Effector CD8-positive, alpha-beta T cell (primary cell): Measurements from ENCODE around the gene ITPKB.
A peak's percentile ranks its signal among the peaks of the same experiment; 100 is the strongest.

ENCODE experiments used
- DNase-seq: peaks from one replicate; lab custom pipeline; 2025; lab: John Stamatoyannopoulos, UW

Gene ITPKB

DNA sequence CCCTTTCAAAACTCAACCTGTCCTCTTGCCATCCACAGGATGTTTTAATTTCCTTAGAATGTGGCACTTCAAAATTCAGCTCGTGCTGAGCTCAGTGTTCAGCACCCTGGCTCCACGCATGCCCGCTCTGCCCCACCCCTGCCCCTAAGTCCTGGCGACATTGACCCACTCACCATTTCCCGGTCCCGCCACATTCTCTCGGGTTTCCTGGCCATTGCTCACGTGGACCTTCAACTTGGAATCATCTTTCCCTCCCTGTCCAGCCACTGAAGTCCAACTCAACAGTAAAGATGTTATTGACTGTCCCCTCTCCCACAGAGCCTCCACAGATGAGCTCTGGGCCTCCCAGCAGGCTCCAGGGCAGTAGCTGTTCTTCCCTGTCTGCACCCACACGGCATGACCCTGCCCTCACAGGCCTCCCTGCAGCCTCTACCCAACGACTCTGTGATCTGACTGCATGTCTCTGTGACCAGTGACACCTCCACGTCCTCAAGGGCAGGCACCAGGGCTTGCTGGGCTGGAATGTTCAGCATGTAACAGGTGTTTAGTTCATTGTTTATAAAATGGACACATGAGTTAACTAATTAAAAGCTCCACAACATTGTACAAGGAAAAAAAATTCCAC is 53.8 kb downstream of the ITPKB start:
- no peak for DNase-seq

DNA sequence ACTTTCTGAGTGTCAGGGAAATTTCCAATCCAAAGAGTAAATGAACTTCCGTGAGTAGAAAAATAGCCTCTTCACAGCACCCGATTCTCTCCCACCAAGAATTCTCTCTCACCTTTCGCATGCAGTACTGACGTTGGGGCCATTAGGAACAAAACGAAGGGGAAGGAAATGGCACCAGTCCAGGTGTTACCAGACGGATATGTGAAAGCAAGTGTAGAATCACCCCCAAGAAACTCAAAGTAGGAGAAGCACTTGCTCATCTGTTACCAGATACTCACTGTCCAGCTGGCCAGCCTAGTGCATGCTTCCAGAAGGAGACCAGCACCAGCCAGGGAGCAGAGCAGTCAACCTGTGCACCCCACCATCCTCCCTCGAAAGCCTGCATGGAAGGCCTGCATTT is 55.1 kb downstream of the ITPKB start:
- DNase-seq = no peak

DNA sequence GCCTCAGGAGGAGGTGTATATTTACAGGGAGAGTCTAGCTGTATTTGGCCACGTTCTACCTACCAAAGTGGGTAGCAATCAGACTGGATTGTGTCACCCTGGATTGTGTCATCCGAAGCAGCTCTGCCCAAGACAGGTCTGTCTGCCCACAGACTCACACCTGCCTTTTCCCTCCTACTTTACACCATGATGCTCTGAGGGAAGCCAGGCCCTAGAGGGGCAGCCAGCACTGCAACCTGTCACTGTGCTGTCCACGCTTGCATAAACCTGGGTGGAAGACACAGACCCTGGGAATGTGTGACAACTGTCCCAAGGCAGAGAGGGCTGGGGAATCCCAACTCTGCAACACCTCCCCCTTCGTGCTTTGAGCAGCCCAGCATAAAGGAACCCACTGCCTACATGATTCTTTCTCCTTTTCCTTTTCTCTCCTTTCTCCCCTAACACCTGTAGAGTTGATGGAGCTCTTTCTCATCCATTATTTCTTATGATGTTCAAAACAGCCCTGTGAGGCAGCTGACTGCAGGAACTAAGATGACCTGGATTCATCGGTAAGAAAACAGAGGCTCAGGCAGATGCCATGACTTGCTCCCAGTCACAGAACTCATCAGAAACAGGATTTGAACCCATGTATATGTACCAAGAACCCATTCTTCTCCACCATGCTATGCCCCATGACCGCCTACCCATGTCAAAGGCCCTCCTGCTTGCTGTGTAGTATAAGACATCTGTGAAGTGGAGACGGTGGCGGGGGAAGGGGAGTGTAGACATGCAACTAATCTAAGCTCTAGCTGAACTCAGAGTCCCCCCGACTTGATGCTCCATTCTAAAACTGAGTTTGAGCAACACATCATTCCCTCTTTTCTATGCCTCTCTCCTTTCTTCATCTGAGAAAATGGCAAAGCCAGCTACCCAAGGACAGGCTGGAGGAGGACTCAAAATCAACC is 55.9 kb downstream of the ITPKB start:
- no peak for DNase-seq

DNA sequence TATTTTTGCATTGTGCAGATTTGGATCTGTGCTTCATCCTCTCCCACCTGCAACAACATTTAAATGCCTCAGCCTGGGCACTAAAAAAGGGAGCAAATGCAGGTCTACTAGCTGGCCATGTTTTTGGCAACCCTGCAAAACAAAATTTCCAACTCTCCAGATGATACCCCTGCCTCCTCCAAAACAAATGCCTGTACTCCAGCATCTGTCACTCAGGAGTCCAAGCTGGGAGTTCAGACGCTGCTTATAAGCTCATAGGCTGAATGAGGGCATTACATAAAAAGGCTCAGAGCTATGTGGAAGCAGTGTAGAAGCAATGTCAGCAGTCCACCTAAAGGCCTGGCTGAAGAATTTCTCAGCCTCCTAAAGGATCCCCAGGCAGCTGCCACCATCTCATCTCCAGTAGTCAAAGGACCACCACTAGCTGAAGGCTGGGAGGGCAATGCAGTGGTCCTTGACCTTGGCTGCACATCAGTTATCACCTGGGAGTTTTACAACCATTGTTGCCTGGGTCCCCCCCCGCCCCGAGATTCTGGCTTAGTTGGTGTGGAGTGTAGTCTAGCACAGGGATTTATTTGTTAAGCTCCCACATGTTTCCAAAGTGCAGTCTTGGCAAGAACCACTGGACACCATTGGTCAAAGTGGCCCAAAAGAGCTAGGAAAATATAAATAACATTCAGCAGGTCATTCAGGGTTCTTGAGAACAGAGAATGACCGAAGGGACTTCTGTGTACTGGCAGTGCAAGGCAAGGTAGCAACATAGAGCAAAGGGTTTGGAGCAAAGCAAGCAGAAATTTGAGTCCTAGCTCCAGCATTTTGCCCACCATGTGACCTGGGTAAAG is 57.2 kb downstream of the ITPKB start:
- DNase-seq = no peak

DNA sequence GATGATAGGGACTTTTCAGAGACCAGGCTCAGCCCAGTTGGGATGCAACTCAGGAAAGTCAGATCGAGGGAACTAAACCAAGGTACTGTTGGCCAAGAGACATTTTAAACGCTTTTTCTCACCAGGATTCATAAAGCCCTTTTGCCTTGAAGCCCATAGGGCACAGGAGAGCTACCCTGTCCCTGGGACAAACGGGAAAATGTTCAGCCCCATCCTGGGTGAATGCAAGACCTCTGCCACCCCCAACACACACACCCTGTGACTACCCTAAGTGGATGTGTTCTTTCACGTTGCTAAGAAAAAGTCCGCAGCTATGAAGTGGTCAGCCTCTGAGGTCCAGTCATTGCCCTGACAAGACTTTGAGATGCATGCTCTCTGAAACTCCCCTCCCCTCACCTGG is 58.4 kb downstream of the ITPKB start:
- no peak for DNase-seq

DNA sequence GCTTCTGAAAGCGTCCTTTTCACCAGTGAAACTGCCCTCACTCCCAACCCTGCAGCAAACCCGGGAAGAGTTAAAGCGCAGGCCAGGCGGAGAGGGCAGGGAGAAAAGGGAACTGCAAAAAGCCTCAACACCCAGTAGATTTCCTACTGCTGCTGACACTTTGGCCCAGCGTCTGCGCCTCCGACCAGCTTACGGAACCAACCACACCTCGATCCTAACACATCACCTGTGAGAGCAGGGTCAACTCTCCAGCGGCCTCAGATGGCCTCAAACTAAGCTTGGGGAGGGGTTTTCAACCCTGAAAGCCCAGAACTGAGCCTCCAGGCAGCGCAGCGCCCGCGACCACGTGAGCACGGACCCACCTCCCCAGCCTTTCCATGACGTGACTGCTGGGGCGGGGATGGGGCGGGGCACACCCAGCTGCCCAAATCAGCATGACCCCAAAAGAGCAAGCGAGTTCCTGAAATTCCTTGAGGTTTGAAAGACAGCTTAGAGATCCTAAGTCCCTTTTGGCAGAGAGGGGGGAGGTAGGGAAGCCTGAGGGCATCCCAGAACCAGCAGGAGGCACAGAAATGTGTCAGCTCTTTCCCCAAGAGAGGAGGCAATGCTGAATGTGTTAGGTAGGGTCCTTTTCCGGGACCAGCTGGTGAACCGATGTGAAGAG is 59.1 kb downstream of the ITPKB start:
- DNase-seq = peak; percentile 70

DNA sequence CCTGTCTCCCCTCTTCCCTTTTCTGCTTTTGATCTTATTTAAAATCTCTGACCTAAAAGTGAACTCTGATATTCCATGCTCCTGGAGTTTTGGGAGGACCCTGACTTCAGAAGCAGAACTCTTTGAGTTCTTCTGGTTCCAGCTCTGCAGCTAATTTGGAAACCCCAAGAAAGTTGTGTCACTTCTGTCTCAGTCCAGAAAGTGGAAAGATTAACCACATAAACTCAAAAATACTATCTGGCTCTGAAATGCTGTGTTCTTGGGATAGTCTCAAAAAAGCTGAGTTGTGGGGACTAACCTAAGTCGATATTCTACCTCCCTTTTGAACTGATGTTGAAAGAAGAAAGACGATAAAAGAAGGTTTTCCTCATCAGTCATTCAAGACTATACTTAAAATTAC is 59.8 kb downstream of the ITPKB start:
- no peak for DNase-seq

DNA sequence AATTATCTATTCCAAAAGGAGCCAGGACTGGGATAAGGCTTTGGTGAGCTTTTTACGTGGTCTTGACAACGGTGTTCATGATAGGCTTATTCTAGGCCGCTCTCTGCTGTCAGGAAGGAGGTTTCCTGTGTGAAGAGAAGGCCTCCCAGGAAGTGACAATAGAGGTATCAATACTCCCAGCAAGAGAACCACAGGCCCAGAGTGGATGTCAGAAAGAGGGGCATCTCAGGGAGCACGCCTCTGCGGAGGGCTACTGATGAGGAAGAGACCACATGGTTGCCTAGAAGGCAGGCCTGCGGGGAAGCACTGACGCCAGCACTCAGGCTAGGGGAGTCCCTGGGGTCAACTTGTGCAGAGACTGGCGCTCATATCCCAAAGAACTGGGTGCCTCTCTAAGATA is 60.4 kb downstream of the ITPKB start:
- DNase-seq = peak; percentile 26

DNA sequence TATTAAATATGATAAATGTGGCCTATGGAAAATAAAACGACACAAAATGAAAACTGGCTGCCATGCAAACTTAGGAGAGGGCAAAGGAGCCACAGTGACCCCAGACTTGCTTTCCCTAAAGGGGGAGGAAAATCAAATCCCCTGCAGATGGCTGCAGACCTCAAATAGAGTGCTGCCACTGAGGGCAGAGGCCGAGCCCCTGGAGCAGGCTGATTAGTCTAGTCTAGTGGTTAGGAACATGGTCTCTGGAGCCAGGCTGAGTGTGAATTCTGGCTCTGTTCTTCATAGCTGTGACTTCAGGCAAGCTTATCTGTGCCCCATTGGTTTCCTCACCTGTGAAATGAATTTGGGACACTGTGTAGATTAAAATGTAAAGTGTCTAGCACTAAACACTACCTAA is 60.8 kb downstream of the ITPKB start:
- DNase-seq = no peak

DNA sequence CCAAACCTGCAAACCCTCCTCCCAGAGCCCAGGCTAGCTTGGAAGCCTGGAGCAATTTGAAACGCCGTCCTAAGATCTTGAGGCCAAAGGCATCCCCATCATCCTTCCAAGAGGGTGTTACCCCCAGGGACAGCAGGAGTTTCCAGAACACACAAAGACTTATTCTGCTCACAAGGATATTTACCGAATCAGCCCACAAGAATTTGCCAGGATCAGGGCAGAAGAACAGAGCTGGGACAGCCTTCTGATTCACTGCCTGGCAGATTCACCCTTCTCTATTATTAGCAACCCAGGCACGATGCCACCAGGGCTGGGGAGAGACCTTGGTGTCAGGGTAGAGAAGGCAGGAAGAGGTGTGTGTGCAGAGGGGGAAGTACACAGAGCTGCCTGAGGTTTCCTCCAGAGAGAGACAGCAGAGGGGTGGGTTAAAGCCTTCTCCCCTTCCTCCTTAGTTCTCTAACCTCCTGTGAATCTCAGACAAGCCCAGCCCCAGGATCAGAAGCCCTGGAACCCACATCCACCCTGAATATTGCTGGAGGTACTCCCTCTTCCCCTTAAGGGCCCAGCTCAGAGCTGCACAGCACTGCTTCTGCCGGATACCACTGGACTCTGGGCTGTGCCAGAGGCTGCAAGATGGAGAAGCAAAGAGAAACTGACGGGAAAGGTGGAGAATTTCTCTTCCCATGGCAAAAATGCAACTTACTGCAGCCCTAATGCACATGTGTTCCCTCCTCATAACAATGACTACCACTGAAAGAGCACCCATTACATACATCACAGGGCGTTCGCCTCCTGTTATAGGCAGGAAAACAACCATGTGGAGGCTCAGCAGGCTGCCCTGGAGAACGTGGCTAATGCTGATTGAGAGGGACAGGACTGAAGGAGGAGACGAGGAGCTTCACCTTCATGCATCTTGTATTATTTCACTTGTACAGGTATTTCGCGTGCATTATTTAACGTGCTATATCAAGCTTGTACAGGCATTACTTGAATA is 61.8 kb downstream of the ITPKB start:
- DNase-seq = peak; percentile 60

DNA sequence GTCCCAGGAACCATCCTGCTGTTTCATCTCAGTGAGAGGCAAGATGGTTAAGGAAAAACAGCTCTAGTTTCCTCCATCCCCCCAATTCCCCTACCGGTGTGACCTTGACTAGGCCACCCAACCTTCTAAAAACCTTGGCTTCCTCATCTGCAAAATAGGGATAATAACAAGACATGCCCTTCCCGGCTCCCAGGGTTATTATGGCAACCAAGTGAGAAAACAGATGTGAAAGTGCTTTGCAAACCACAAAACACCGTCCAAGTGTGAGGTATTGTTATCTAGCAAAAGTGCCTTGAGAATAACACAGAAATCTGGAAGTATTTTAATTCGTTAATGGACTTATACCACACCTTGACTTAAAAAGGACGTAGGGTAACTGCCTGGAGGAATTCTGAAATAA is 62.7 kb downstream of the ITPKB start:
- no peak for DNase-seq

DNA sequence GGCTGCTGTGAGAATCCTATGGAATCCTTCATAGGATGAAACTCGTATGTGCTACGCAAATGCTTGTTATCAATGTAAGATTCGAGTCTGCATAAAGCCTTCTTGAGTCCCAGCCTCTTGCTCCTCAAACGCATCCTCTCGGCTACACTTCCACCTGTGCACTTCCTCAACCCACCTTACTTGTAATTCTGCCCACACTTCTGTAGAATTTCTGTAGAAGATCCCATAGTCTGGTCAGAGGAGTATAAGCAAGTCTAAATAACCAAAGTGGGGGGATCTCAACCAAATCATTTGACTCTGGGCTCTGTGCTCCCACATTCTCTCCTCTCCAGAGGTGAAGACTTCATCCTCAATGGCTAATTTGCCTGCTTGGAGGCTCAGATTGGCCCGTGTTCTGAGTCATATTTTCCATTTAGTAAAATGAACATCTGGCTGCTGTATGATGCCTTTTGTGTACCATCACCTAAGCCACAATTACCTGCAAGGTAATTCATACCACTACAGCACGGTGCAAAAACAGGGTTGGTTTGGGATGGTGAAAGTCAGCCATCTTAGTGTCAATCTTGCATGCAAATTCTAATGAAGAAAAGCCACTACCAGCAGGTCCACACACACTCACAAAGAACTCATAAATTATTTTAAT is 63.2 kb downstream of the ITPKB start:
- no peak for DNase-seq

DNA sequence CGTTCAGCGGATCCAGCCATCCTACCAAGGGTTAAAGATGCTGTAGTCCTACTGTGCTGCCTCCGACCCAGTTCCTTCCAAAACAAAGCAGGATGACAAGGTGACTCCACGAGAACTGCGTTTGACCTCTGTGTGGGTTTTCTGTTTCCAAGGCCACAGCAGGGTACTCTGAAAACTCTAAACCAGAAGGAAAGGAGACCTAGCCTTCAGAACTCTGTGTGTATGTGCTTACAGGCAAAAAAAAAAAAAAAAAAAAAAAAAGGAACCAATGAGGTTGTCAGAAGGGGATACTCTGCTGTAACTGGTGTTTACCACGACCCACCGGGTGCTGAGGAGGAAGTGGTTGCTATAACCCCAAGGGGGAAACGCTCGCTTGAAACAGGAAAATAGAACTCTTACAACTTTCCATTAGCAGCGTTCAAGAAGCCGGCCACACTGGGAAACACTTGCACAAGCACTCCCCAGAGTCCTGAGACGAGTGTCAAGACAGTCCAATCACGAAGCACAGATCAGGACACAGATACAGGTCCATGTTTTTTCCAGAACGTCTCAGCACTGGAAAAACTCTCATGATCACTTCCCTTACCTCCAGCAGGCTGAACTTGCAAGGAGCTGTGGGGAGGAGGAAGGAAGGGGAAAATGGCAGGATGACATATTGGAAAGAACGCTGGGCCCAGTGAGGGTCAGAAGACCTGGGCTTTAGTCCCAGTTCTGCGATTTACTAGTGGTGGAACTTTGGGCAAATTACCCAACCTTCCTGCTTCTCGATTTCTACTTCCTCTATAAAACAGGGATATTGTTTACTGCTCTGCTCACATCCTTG is 64.0 kb downstream of the ITPKB start:
- DNase-seq = peak; percentile 66

DNA sequence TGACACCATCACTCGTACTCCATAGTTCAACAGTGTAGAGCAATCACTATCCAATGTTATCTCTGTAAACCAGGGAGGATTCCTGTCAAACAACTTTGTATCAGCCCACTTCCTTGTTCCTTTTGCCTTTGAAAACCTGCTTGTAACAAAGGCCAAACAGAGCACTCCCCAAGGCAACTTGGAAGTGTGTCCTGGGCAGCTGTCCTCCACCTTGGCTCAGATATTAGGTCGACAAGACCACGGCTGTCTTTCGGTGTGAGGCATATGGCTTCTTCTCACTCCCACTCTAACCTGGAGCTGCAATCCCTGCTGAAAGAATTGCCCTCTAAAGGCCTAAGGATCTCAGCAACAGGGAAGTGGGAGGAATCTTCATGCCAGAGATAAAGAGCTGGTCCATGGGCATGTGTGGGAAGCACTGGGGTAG is 66.7 kb downstream of the ITPKB start:
- DNase-seq = no peak

DNA sequence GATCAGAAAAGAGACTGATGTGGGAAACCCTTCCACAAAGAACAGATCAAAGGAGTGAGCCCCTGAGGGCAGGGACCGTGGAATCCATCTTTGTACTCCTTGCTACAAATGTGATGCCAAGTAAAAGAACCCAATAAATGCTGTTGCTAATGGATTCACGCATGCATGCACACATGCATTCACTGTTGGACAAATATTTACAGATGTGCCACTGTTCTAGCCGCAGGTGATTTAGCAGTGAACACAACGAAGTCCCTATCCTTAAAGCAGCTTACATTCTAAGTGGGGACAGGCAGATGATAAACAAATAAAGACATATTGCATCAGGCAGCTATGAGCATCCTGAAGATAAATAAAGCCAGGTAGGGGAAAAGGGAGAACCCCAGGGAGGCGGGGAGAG is 67.8 kb downstream of the ITPKB start:
- no peak for DNase-seq

DNA sequence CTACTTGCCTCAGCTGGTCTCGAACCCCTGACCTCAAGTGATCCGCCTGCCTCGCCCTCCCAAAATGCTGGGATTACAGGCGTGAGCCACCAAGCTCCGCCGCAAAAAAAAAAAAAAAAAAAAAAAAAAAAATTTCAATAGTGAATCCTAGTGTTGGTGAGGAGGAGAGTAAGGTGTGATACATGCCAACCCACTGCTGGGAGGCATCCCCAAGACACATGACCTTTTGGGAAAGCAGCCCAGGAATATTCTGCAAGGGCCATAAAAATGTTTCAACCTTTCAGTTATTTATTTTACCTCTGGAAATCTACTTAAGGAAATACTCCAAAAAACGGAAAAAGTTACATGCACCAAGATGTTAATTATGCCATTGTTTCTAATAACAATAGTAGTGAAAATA is 69.0 kb downstream of the ITPKB start:
- DNase-seq = no peak

DNA sequence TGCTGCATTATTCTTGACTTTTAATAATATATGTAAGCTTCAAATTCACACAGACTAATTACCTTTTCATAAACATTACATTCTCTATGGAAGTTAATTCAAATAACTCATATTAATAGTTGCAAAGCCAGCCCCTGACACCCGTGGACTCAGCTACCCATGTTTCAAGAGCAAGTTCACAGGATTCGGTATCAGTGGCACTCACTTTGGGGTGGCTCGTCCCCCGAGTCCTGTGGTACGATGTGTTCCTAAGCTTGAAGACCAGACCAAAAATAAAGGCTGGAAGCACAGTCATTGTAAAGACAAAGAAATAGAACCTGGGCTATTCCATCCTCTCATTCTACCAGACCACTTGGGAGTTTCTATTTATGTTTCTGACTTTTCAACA is 70.9 kb downstream of the ITPKB start:
- DNase-seq = no peak

DNA sequence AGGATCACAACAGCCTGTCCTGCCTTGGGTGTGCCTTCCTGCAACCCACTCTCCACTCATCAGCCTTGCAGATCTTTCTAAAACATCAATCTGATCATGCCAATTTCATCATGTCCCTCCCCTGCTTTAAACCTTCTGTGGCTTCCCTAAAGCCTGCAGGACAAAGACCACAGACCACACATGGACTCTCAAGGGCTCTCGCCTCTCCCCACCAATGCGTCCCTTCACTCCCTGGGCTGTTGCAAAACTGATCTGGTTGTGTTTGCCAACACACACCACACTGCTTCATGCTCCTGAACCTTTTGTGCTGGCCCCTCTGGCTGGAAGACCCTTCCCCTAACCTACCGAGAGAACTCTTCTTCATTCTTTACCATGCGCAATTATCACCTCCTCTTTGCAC is 72.4 kb downstream of the ITPKB start:
- no peak for DNase-seq

DNA sequence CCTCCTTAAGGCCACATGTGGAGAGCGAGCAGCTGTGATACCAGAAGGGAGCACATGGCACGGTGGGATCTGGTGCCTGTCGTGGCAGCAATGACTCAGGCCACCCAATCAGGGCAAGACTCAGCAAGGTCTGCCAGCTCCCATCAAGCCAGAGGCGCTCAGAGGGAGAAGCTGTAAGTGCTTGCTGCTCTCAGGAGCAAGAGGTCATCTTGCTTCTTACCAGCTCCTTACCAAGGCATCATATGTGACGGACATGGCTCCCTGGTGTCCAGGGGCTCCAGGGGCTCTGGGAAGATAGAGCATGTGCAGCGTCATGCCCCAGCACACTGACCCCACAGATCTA is 72.9 kb downstream of the ITPKB start:
- DNase-seq = no peak
